HG02973 (cell line): ENCODE measurements around the gene MYOCOS.
"Not testable (repeated sequence)": the region's sequence is repeated elsewhere in the genome, so short reads cannot be mapped to it uniquely, and the experiment has no call there.

Experiments
- ATAC-seq: cut with Tn5 transposase; IDR thresholded peaks from one replicate; pipeline ENCODE4 v1.9.1; 2021; ENCODE audit warnings: moderate library complexity; ENCODE audit not compliant: unreplicated experiment

The MYOCOS gene

DNA sequence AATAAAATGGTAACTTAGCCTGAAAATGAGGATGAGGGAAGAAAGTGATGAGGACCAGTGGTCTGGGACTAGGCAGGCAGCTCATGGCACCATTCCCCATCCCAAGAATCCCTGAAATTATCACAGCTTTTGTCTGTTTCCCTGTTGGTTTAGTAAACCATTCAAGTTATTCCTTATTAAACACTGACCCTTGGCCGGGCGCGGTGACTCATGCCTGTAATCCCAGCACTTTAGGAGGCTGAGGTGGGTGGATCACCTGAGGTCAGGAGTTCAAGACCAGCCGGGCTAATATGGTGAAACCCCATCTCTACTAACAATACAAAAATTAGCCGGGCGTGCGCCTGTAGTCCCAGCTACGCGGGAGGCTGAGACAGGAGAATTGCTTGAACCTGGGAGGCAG lies 34.2 kb downstream of the MYOCOS start:
- ATAC-seq = not testable (repeated sequence)

- ATAC-seq = no peak
These were observed 39.1 kb downstream of the MYOCOS start for GRCh38 chr1:171661076-171661650.

GRCh38 chr1:171663036-171663853 lies 41.2 kb downstream of the MYOCOS start:
- ATAC-seq = no peak

DNA sequence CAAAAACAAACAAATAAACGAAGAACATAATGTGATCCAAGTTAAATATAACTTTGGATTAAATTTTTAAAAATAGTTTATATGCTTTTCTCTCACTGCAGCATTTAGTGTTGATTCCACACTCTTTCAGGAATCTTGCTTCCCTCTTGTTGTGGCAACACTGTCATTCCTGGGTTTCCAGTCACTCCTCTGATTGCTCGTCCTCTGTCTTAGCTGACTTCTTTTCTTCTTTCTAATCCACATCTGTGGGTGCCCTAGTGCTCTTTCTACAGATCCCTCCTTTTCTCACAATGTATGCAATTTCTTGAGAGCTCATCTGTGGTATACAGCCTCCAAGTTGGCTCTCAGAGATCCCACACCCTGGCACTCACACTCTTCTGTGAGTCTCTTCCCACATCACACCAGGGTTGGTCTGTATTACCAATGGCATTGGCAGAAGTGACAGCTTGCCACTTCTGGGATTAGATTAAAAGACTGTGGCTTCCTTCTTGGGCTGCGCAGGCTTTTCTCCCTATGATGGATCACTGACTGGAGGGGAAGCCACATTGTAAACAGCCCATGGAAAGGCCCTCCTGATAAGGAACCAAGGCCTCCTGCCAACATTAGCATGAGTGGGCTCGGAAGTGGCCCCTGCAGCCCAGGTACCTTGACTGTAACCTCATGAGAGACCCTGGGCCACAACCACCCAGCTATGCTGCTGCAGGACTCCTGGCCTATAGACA lies 42.0 kb downstream of the MYOCOS start:
- no peak for ATAC-seq

GRCh38 chr1:171664976-171665375 lies 42.9 kb downstream of the MYOCOS start:
- ATAC-seq = no peak

- ATAC-seq = no peak
These were observed 44.2 kb downstream of the MYOCOS start for GRCh38 chr1:171666114-171666769.

GRCh38 chr1:171668372-171668771 lies 46.3 kb downstream of the MYOCOS start:
- no peak for ATAC-seq

DNA sequence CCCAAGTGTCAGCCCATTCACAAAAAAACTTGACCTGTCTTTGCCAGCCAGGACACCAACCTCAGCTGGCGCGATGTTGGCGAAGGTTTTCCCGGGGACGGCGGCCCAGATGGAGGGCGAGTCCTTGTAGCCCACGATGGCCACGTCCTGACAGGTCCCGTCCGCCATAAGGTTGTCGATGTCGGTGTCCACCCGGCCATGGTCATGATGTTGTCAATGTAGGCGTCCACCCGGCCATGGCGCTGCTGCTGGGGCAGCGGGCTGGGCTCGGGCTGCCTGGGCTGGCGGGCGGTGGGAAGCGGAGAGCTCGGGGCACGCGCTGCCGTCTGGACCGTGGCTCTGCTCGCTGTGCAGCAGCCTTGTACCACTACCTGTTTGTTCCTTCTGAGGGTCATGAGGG lies 48.7 kb downstream of the MYOCOS start:
- ATAC-seq = no peak

GRCh38 chr1:171674431-171675405 lies 52.7 kb downstream of the MYOCOS start:
- ATAC-seq = no peak
